PC-3 (cell line): ENCODE measurements around the gene SRI. TPM values are rescaled to one million over a fixed set of nuclear protein-coding genes. Genes with fewer than 3 reads are reported as not detected.

Source experiments
- ATAC-seq: fragments of 200-7000 bp; cut with Tn5 transposase; 2 replicates; pipeline ENCODE4 v1.9.1; 2020; ENCODE audit warnings: mild to moderate bottlenecking, moderate library complexity
- BruUV-seq: library from RNA; stranded (reverse); fragments of 400-500 nt; replicated peaks from 2 replicates; lab custom pipeline; 2021; lab: Mats Ljungman, UMichigan
- CTCF ChIA-PET: fragments of 300-600 bp; sonication (Branson Sonifier 250); formaldehyde crosslinking; loops from one replicate; lab custom pipeline; 2022; ENCODE audit warnings: antibody characterized with exemption; lab: Charles Lee
- POLR2A ChIA-PET: fragments of 300-600 bp; sonication (Branson Sonifier 250); formaldehyde crosslinking; loops from one replicate; lab custom pipeline; 2022; ENCODE audit warnings: antibody characterized with exemption; ENCODE audit not compliant: unreplicated experiment; lab: Charles Lee
- DNase-seq: peaks from one replicate; pipeline ENCODE4 v3.0.0-alpha.2; 2015
- H2AFZ ChIP-seq: fragments of 300-600 bp; sonication (generic); 2 replicates; pipeline ENCODE4 v1.6.0; 2016; ENCODE audit warnings: antibody characterized with exemption, low read length
- H3F3A ChIP-seq: fragments of 300-600 bp; sonication (generic); one replicate; pipeline ENCODE4 v1.6.0; 2017; ENCODE audit warnings: antibody characterized with exemption, low read length, control low read depth, mild to moderate bottlenecking; ENCODE audit not compliant: unreplicated experiment
- H3K27ac ChIP-seq: fragments of 300-600 bp; sonication (generic); 2 replicates; pipeline ENCODE4 v1.5.1; 2016; ENCODE audit warnings: mild to moderate bottlenecking, low read length
- H3K27me3 ChIP-seq: fragments of 300-600 bp; sonication (generic); 2 replicates; pipeline ENCODE4 v1.6.1; 2016; ENCODE audit warnings: low read length, mixed read lengths
- H3K36me3 ChIP-seq: fragments of 300-600 bp; sonication (generic); 2 replicates; pipeline ENCODE4 v1.6.1; 2016; ENCODE audit warnings: low read depth, mixed run types, low read length, mixed read lengths
- H3K4me1 ChIP-seq: fragments of 300-600 bp; sonication (generic); 2 replicates; pipeline ENCODE4 v1.5.1; 2016; ENCODE audit warnings: low read length; ENCODE audit not compliant: insufficient read depth
- H3K4me2 ChIP-seq: fragments of 300-600 bp; sonication (generic); 2 replicates; pipeline ENCODE4 v1.6.0; 2016; ENCODE audit warnings: low read length
- H3K4me3 ChIP-seq: fragments of 300-600 bp; sonication (generic); 2 replicates; pipeline ENCODE4 v1.5.1; 2016; ENCODE audit warnings: mild to moderate bottlenecking, low read length, mixed read lengths
- H3K79me2 ChIP-seq: fragments of 300-600 bp; sonication (generic); 2 replicates; pipeline ENCODE4 v1.6.1; 2017; ENCODE audit warnings: low read length, mixed read lengths
- H3K9ac ChIP-seq: fragments of 300-600 bp; sonication (generic); 2 replicates; pipeline ENCODE4 v1.6.0; 2016; ENCODE audit warnings: mild to moderate bottlenecking, low read length
- H3K9me2 ChIP-seq: fragments of 300-600 bp; sonication (generic); replicated peaks from 2 replicates; pipeline ENCODE4 v1.6.1; 2016; ENCODE audit warnings: mixed run types, low read length, mixed read lengths
- H3K9me3 ChIP-seq: fragments of 300-600 bp; sonication (generic); 2 replicates; pipeline ENCODE4 v1.6.1; 2016; ENCODE audit warnings: low read length, mixed read lengths
- H4K20me1 ChIP-seq: fragments of 300-600 bp; sonication (generic); 2 replicates; pipeline ENCODE4 v1.6.1; 2016; ENCODE audit warnings: low read length, mixed read lengths
- EZH2 ChIP-seq: fragments of 300-600 bp; sonication (generic); IDR thresholded peaks from one replicate; pipeline ENCODE4 v1.6.1; 2017; ENCODE audit warnings: antibody characterized with exemption, mild to moderate bottlenecking, low read length; ENCODE audit not compliant: unreplicated experiment
- EZH2phosphoT487 ChIP-seq: fragments of 300-600 bp; sonication (generic); IDR thresholded peaks from 2 replicates; pipeline ENCODE4 v1.6.1; 2018; ENCODE audit warnings: mild to moderate bottlenecking, antibody characterized with exemption, low read length, borderline replicate concordance
- intact Hi-C: fragments of 100-400 bp; cut with micrococcal nuclease; formaldehyde crosslinking; loops from 2 replicates; pipeline ENCODE4 v1.9.0; 2023
- total RNA-seq: library from RNA; depleted of rRNA; stranded (reverse); fragments of >200 nt; gene quantifications from 2 replicates; pipeline ENCODE4 v1.2.3, GENCODE V29; 2014
- TF ChIP-seq, protein P1 (sequence below): fragments of 300-600 bp; sonication (generic); conservative IDR thresholded peaks from 2 replicates; pipeline ENCODE4 v1.5.1; 2017; ENCODE audit warnings: antibody characterized with exemption, low read depth, mild to moderate bottlenecking, low read length

Gene SRI
- total RNA-seq, 1 experiment from 2014 or later, result 151 TPM

DNA sequence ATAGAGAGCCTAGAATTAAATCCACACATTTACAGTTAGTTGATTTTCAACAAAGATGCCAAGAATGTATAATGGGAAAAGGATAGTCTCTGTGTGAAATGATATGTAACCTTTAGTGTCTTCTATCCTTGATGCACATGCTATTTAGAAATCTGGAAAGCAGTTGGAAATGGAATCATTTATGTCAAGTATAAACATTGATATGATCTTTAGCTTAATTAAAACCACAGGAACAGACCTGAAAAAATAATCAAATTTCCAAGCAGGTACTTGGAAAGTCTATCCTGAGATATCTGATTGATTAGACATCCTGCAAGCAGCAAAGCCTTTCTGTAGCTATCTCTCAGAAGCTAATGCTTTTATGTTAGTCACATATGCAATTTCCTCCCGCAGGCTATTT lies 24.4 kb upstream of the SRI start:
- no peaks in the 10 kb centered on the region for H4K20me1 ChIP-seq
- no peaks in the 10 kb centered on the region for H3K79me2 ChIP-seq
- DNase-seq (no peak), ATAC-seq (no peak)
- H3K36me3 ChIP-seq, result no peaks in the 10 kb centered on the region
- ChIA-PET POLR2A (no interaction called here), CTCF (interaction anchor here (1.5 to 1.8 kb wide), 3 partner anchors 10 to 114 kb away, joined by 8 to 54 read pairs (median 10); partner anchors contain the start of gene STEAP4)
- intact Hi-C loops, result loop anchor here (5.0 to 10.0 kb wide), 2 partner anchors 511 to 593 kb away; partner anchors contain the start of gene ZNF804B
- H2AFZ ChIP-seq, result no peak overlapping the region
- no peak overlapping the region for H3K4me2 ChIP-seq
- H3K4me1 ChIP-seq, result peaks cover 2% of the 10 kb centered on the region; the same call in 1 of the 2 replicates
- H3K9ac ChIP-seq, result no peak overlapping the region
- H3K27me3 ChIP-seq, result no peaks in the 10 kb centered on the region
- H3K9me2 ChIP-seq, result no peaks in the 10 kb centered on the region
- no peaks in the 10 kb centered on the region for H3F3A ChIP-seq
- BruUV-seq, result no TSS peak
- TF ChIP-seq EZH2phosphoT487 (no peak), EZH2 (no peak)
- TF ChIP-seq, protein P1, sequence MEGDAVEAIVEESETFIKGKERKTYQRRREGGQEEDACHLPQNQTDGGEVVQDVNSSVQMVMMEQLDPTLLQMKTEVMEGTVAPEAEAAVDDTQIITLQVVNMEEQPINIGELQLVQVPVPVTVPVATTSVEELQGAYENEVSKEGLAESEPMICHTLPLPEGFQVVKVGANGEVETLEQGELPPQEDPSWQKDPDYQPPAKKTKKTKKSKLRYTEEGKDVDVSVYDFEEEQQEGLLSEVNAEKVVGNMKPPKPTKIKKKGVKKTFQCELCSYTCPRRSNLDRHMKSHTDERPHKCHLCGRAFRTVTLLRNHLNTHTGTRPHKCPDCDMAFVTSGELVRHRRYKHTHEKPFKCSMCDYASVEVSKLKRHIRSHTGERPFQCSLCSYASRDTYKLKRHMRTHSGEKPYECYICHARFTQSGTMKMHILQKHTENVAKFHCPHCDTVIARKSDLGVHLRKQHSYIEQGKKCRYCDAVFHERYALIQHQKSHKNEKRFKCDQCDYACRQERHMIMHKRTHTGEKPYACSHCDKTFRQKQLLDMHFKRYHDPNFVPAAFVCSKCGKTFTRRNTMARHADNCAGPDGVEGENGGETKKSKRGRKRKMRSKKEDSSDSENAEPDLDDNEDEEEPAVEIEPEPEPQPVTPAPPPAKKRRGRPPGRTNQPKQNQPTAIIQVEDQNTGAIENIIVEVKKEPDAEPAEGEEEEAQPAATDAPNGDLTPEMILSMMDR, result no peak
- H3K27ac ChIP-seq, result no peak overlapping the region
- peaks cover 15% of the 10 kb centered on the region; the same call in 1 of the 2 replicates for H3K9me3 ChIP-seq
- H3K4me3 ChIP-seq, result no peak overlapping the region

DNA sequence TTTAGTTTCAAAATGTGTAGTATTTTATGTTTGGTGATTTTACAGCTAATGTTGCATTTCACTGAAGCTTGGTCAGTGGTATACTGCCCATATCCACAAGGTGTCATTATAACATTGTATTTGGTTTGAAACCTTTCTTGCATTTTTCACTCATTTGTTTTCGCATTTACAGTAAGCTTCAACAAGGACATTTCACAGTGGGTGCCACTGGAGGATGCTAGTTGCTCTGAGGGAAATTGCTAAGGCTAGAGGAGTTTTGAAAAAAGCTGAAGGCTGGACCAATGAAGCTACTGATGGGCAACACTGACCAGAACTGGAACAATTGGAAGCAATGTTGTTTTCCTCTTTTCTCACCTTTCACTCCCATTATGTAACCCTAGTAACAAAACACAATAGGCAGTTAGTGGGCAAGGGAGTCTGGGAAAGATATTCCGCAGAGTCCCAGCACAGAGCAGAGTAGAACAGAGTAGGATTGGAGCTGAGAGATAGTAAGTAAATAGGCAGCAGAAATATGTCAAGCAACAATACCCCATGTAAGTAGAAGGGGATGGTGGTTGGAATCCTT lies 23.6 kb upstream of the SRI start:
- ATAC-seq, result peak; percentile 97
- TF ChIP-seq, protein P1, result peak; percentile 95
- no peak for TF ChIP-seq EZH2
- H4K20me1 ChIP-seq, result no peaks in the 10 kb centered on the region
- peak; percentile 82 for DNase-seq
- H3K4me1 ChIP-seq, result peaks cover 2% of the 10 kb centered on the region; the same call in 1 of the 2 replicates
- no peak overlapping the region for H2AFZ ChIP-seq
- no peak overlapping the region for H3K4me2 ChIP-seq
- H3K36me3 ChIP-seq, result no peaks in the 10 kb centered on the region
- no peaks in the 10 kb centered on the region for H3K79me2 ChIP-seq
- H3K27ac ChIP-seq, result no peak overlapping the region
- CTCF ChIA-PET, result interaction anchor here (0.6 to 2.1 kb wide), 17 partner anchors 11 to 592 kb away, joined by 3 to 54 read pairs (median 6); partner anchors contain the start of genes SRI and STEAP4
- H3F3A ChIP-seq, result no peaks in the 10 kb centered on the region
- intact Hi-C loops, result loop anchor here (1.0 to 10.0 kb wide), 7 partner anchors 23 to 594 kb away; partner anchors contain the start of genes SRI, STEAP4 and ZNF804B
- H3K9ac ChIP-seq, result no peak overlapping the region
- no peaks in the 10 kb centered on the region for H3K9me2 ChIP-seq
- H3K4me3 ChIP-seq, result no peak overlapping the region
- no TSS peak for BruUV-seq
- H3K9me3 ChIP-seq, result peaks cover 15% of the 10 kb centered on the region; the same call in 1 of the 2 replicates
- POLR2A ChIA-PET, result interaction anchor here (0.6 to 1.0 kb wide), 3 partner anchors 116 to 898 kb away, joined by 3 to 6 read pairs (median 3); partner anchors contain the start of gene ADAM22
- no peaks in the 10 kb centered on the region for H3K27me3 ChIP-seq

DNA sequence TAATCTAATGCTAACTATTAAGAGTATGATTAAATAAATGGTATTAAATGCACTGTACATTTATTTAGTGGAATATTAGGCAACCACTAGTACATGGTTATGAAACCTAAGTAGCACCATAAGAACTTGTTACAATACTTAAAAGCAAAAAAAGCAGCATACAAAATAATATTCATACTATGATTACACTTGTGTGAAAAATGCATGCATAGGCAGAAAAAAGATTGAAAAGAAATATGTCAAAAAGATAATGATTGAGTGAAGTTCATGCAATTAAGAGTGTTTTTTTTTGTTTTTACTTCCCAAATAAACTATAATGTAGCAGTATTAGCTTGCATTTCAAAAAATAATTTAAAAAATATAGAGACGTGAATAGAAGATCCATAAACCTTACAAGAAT lies 20.0 kb upstream of the SRI start:
- no peak overlapping the region for H3K4me3 ChIP-seq
- no peak overlapping the region for H2AFZ ChIP-seq
- H3K4me2 ChIP-seq, result no peak overlapping the region
- no peaks in the 10 kb centered on the region for H3K9me3 ChIP-seq
- TF ChIP-seq, protein P1, result no peak
- TF ChIP-seq EZH2, result no peak
- no peak for TF ChIP-seq EZH2phosphoT487
- no peak for ATAC-seq
- no peak overlapping the region for H3K9ac ChIP-seq
- H3K4me1 ChIP-seq, result peaks cover 2% of the 10 kb centered on the region; the same call in 1 of the 2 replicates
- intact Hi-C loops, result loop anchor here (5.0 to 10.0 kb wide), 2 partner anchors 515 to 597 kb away; partner anchors contain the start of gene ZNF804B
- CTCF ChIA-PET, result interaction anchor here (0.6 kb wide), 1 partner anchor 138 kb away, joined by 4 read pairs; no protein-coding TSS in a partner anchor
- no TSS peak for BruUV-seq
- no peaks in the 10 kb centered on the region for H3K79me2 ChIP-seq
- H3K9me2 ChIP-seq, result no peaks in the 10 kb centered on the region
- H3K27me3 ChIP-seq, result no peaks in the 10 kb centered on the region
- no peaks in the 10 kb centered on the region for H4K20me1 ChIP-seq
- H3K36me3 ChIP-seq, result no peaks in the 10 kb centered on the region
- no peak overlapping the region for H3K27ac ChIP-seq
- no peak for DNase-seq
- POLR2A ChIA-PET, result no interaction called here
- H3F3A ChIP-seq, result no peaks in the 10 kb centered on the region
